Activated CD8-positive, alpha-beta T cell treated with anti-CD3 and anti-CD28 coated beads for 36 hours (primary cell): ENCODE data around the gene GRHL1. TPM values are rescaled to one million over a fixed set of nuclear protein-coding genes. Genes with fewer than 3 reads are reported as not detected.

ENCODE experiments used
- ATAC-seq: fragments of 200-7000 bp; cut with Tn5 transposase; one replicate; pipeline ENCODE4 v1.10.0; 2021; ENCODE audit warnings: mild to moderate bottlenecking, moderate library complexity
- CTCF ChIA-PET: fragments of 350-600 bp; sonication (Branson Sonifier 250); formaldehyde crosslinking; loops from one replicate; lab custom pipeline; 2021; ENCODE audit warnings: antibody characterized with exemption; lab: Charles Lee
- POLR2A ChIA-PET: fragments of 350-600 bp; sonication (Branson Sonifier 250); formaldehyde crosslinking; loops from one replicate; lab custom pipeline; 2021; ENCODE audit warnings: antibody characterized with exemption; lab: Charles Lee
- DNase-seq: peaks from one replicate; pipeline ENCODE4 v3.0.0-alpha.2; 2020
- H3K27ac Mint-ChIP-seq: one replicate; pipeline ENCODE4 v1.8.0; 2021; ENCODE audit warnings: mild to moderate bottlenecking, mixed read lengths
- H3K27me3 Mint-ChIP-seq: one replicate; pipeline ENCODE4 v1.8.0; 2021; ENCODE audit warnings: mixed read lengths
- H3K36me3 Mint-ChIP-seq: one replicate; pipeline ENCODE4 v1.8.0; 2021; ENCODE audit warnings: low read depth, mixed read lengths
- H3K4me1 Mint-ChIP-seq: one replicate; pipeline ENCODE4 v1.8.0; 2021; ENCODE audit warnings: low read depth, mixed read lengths
- H3K4me3 Mint-ChIP-seq: one replicate; pipeline ENCODE4 v1.8.0; 2021; ENCODE audit warnings: mild to moderate bottlenecking, moderate library complexity, mixed read lengths
- H3K9me3 Mint-ChIP-seq: one replicate; pipeline ENCODE4 v1.8.0; 2021; ENCODE audit warnings: mixed read lengths
- CTCF ChIP-seq: fragments of 200-600 bp; IDR thresholded peaks from one replicate; pipeline ENCODE4 v1.8.0; 2022; ENCODE audit warnings: antibody characterized with exemption, mild to moderate bottlenecking
- intact Hi-C: fragments of 100-400 bp; cut with micrococcal nuclease; formaldehyde crosslinking; loops from one replicate; pipeline ENCODE4 v1.10.0; 2022
- total RNA-seq, 2 experiments: library from RNA; stranded (reverse); gene quantifications; one replicate each; pipeline ENCODE4 v1.2.3, GENCODE V29; 2021

Gene GRHL1
- total RNA-seq, 2 experiments from 2014 or later = 0.20 to 0.25 TPM

- Mint-ChIP-seq H3K27me3 (peaks cover 5% of the 10 kb centered on the region), H3K36me3 (no peaks in the 10 kb centered on the region), H3K27ac (no peak overlapping the region), H3K4me3 (no peak overlapping the region), H3K9me3 (no peaks in the 10 kb centered on the region), H3K4me1 (peaks cover 30% of the 10 kb centered on the region)
- CTCF ChIA-PET = interaction anchor here (0.7 to 3.5 kb wide), 5 partner anchors 10 to 161 kb away, joined by 3 to 20 read pairs (median 5); no protein-coding TSS in a partner anchor
- POLR2A ChIA-PET = interaction anchor here (1.9 kb wide), 1 partner anchor 11 kb away, joined by 4 read pairs; no protein-coding TSS in a partner anchor
- no peak for TF ChIP-seq CTCF
- intact Hi-C loops = no loop called here
- ATAC-seq (no peak), DNase-seq (no peak)
These were observed 22.9 kb downstream of the GRHL1 start for GRCh38 chr2:9974343-9974742.

GRCh38 chr2:9975328-9975727 lies 23.8 kb downstream of the GRHL1 start:
- H3K27me3 Mint-ChIP-seq = peaks cover 7% of the 10 kb centered on the region
- intact Hi-C loops = no loop called here
- peaks cover 35% of the 10 kb centered on the region for H3K4me1 Mint-ChIP-seq
- no peaks in the 10 kb centered on the region for H3K9me3 Mint-ChIP-seq
- no peak for TF ChIP-seq CTCF
- POLR2A ChIA-PET = interaction anchor here (0.7 to 1.9 kb wide), 2 partner anchors 9 to 12 kb away, joined by 3 to 4 read pairs; no protein-coding TSS in a partner anchor
- DNase-seq (no peak), ATAC-seq (no peak)
- no peaks in the 10 kb centered on the region for H3K36me3 Mint-ChIP-seq
- CTCF ChIA-PET = interaction anchor here (2.1 to 3.5 kb wide), 2 partner anchors 9 to 97 kb away, joined by 5 to 20 read pairs; no protein-coding TSS in a partner anchor
- H3K4me3 Mint-ChIP-seq = no peak overlapping the region
- no peak overlapping the region for H3K27ac Mint-ChIP-seq

GRCh38 chr2:9975805-9976447 lies 24.4 kb downstream of the GRHL1 start:
- no peaks in the 10 kb centered on the region for H3K36me3 Mint-ChIP-seq
- intact Hi-C loops = no loop called here
- peaks cover 41% of the 10 kb centered on the region for H3K4me1 Mint-ChIP-seq
- H3K4me3 Mint-ChIP-seq = no peak overlapping the region
- TF ChIP-seq CTCF = no peak
- ATAC-seq (peak; percentile 88), DNase-seq (peak; percentile 49)
- no peak overlapping the region for H3K27ac Mint-ChIP-seq
- H3K27me3 Mint-ChIP-seq = peaks cover 10% of the 10 kb centered on the region
- CTCF ChIA-PET = interaction anchor here (2.1 to 3.5 kb wide), 3 partner anchors 8 to 97 kb away, joined by 5 to 20 read pairs (median 7); no protein-coding TSS in a partner anchor
- H3K9me3 Mint-ChIP-seq = no peaks in the 10 kb centered on the region
- POLR2A ChIA-PET = no interaction called here

GRCh38 chr2:9979977-9980376 lies 28.5 kb downstream of the GRHL1 start:
- intact Hi-C loops = no loop called here
- H3K4me3 Mint-ChIP-seq = no peak overlapping the region
- ChIA-PET POLR2A (no interaction called here), CTCF (interaction anchor here (1.2 kb wide), 1 partner anchor 56 kb away, joined by 3 read pairs; no protein-coding TSS in a partner anchor)
- DNase-seq = peak; percentile 50
- peak; percentile 28 for ATAC-seq
- peaks cover 18% of the 10 kb centered on the region for H3K27me3 Mint-ChIP-seq
- no peaks in the 10 kb centered on the region for H3K9me3 Mint-ChIP-seq
- H3K27ac Mint-ChIP-seq = no peak overlapping the region
- TF ChIP-seq CTCF = no peak
- H3K4me1 Mint-ChIP-seq = peaks cover 35% of the 10 kb centered on the region
- no peaks in the 10 kb centered on the region for H3K36me3 Mint-ChIP-seq

DNA sequence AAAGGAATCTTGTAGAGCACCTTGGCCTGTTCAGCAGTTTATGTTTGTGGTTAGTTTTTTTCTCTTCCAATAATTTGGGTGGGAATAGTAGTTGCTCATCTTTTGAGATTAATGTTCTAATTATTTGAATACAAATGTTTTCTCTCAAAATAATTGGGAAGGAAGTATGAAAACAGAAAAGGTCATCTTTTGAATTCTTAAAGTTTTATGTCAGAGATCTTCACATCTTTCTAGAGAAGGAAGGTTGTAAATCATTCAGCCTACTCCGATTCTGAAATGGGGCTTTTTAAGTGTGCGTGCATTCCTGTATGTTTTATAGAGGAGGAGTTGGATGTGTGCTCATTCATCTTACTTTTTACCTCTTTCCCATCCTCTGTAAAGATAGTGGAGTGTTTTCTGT lies 29.0 kb downstream of the GRHL1 start:
- CTCF ChIA-PET = interaction anchor here (0.6 to 1.8 kb wide), 2 partner anchors 9 to 167 kb away, joined by 3 to 6 read pairs; no protein-coding TSS in a partner anchor

More for the DNA sequence above, 29.0 kb downstream of the GRHL1 start:
- no peak for TF ChIP-seq CTCF
- Mint-ChIP-seq H3K4me1 (peaks cover 31% of the 10 kb centered on the region), H3K27ac (no peak overlapping the region), H3K4me3 (no peak overlapping the region), H3K27me3 (peaks cover 18% of the 10 kb centered on the region), H3K36me3 (no peaks in the 10 kb centered on the region), H3K9me3 (no peaks in the 10 kb centered on the region)
- POLR2A ChIA-PET = no interaction called here
- no peak for ATAC-seq
- intact Hi-C loops = no loop called here
- DNase-seq = no peak
